Suprapubic skin (tissue), 4 donors: ENCODE results near the gene GMDS. TPM values are rescaled to one million over a fixed set of nuclear protein-coding genes. Genes with fewer than 3 reads are reported as not detected.
A peak's percentile ranks its signal among the peaks of the same experiment; 100 is the strongest.

Experiments
- DNase-seq, 2 donors: peaks; one replicate each; pipeline ENCODE4 v3.0.0-alpha.2; 2019; ENCODE audit warnings: low spot score in 2 of 2
- H3K27ac ChIP-seq: fragments of 200-600 bp; sonication (generic); one replicate; pipeline ENCODE4 v1.5.1; 2019
- H3K27me3 ChIP-seq: fragments of 200-600 bp; sonication (generic); one replicate; pipeline ENCODE4 v1.5.1; 2019
- H3K36me3 ChIP-seq: fragments of 200-600 bp; sonication (generic); one replicate; pipeline ENCODE4 v1.5.1; 2019
- H3K4me1 ChIP-seq: fragments of 200-600 bp; sonication (generic); one replicate; pipeline ENCODE4 v1.5.1; 2019
- H3K4me3 ChIP-seq: fragments of 200-600 bp; sonication (generic); one replicate; pipeline ENCODE4 v1.5.1; 2019; ENCODE audit warnings: mild to moderate bottlenecking
- H3K9me3 ChIP-seq: fragments of 200-600 bp; sonication (generic); one replicate; pipeline ENCODE4 v1.5.1; 2019
- CTCF ChIP-seq, 2 donors: fragments of 200-600 bp in 1 of 2; fragments of 450-650 bp in 1 of 2; sonication (generic) in 1 of 2; IDR thresholded peaks; one replicate each; pipeline ENCODE4 v1.5.1; 2016 to 2019; ENCODE audit warnings: antibody characterized with exemption in 2 of 2, mild to moderate bottlenecking in 1 of 2, moderate library complexity in 1 of 2
- EP300 ChIP-seq: sonication (generic); formaldehyde crosslinking; IDR thresholded peaks from one replicate; pipeline ENCODE4 v1.6.1; 2017; ENCODE audit warnings: antibody characterized with exemption
- POLR2A ChIP-seq, 2 donors: fragments of 450-650 bp; IDR thresholded peaks; one replicate each; pipeline ENCODE4 v1.6.1; 2017; ENCODE audit warnings: antibody characterized with exemption in 2 of 2, mild to moderate bottlenecking in 2 of 2, moderate library complexity in 2 of 2
- POLR2AphosphoS5 ChIP-seq, 3 donors: sonication (generic); formaldehyde crosslinking; IDR thresholded peaks; one replicate each; pipeline ENCODE4 v1.6.1; 2017; ENCODE audit warnings: antibody characterized with exemption in 3 of 3
- WGBS: methylation state at CpG from one replicate; pipeline ENCODE4 v1.1.5; 2018; 5-methylcytosine and 5-hydroxymethylcytosine counted together
- total RNA-seq, 4 donors: library from RNA; depleted of rRNA; stranded (reverse); fragments of >200 nt; gene quantifications; one replicate each; pipeline ENCODE4 v1.1.0, GENCODE V29; 2016

GMDS gene
- total RNA-seq, 4 donors from 2014 or later = 11.7 to 19.3 (median 13.2) TPM

GRCh38 chr6:1636272-1636825 lies 609.1 kb downstream of the GMDS start:
- DNase-seq = no peak
- WGBS = 91% methylated on average over 6 of the region's 9 CpGs
- TF ChIP-seq EP300 = no peak
- TF ChIP-seq POLR2AphosphoS5 (IDR thresholded peaks at IDR 0.05) = no peak
- no peak for TF ChIP-seq POLR2A (IDR thresholded peaks at IDR 0.05)
- no peak for TF ChIP-seq CTCF (IDR thresholded peaks at IDR 0.05)
- no peak overlapping the region for H3K27ac ChIP-seq
- no peaks in the 10 kb centered on the region for H3K36me3 ChIP-seq
- no peaks in the 10 kb centered on the region for H3K9me3 ChIP-seq
- H3K27me3 ChIP-seq = no peaks in the 10 kb centered on the region
- H3K4me1 ChIP-seq = peaks cover 5% of the 10 kb centered on the region
- no peak overlapping the region for H3K4me3 ChIP-seq

- Histone ChIP-seq H3K9me3 (no peaks in the 10 kb centered on the region), H3K27ac (no peak overlapping the region), H3K36me3 (no peaks in the 10 kb centered on the region), H3K27me3 (no peaks in the 10 kb centered on the region), H3K4me3 (no peak overlapping the region), H3K4me1 (no peaks in the 10 kb centered on the region)
- no peak for TF ChIP-seq POLR2AphosphoS5 (IDR thresholded peaks at IDR 0.05)
- no peak for TF ChIP-seq POLR2A (IDR thresholded peaks at IDR 0.05)
- TF ChIP-seq EP300 = no peak
- no peak for TF ChIP-seq CTCF (IDR thresholded peaks at IDR 0.05)
- peak in 1 of 2 donors; percentile 46 for DNase-seq
- WGBS = 80% methylated on average over 23 of the region's 23 CpGs
Measured at GRCh38 chr6:1635305-1636010, 609.9 kb downstream of the GMDS start.

GRCh38 chr6:1634081-1634480 lies 611.3 kb downstream of the GMDS start:
- Histone ChIP-seq H3K36me3 (no peaks in the 10 kb centered on the region), H3K27me3 (peaks cover 3% of the 10 kb centered on the region), H3K9me3 (no peaks in the 10 kb centered on the region), H3K4me1 (no peaks in the 10 kb centered on the region), H3K27ac (no peak overlapping the region), H3K4me3 (no peak overlapping the region)
- WGBS = 100% methylated on average over 4 of the region's 4 CpGs
- TF ChIP-seq CTCF (IDR thresholded peaks at IDR 0.05) = no peak
- TF ChIP-seq POLR2AphosphoS5 (IDR thresholded peaks at IDR 0.05) = no peak
- no peak for TF ChIP-seq POLR2A (IDR thresholded peaks at IDR 0.05)
- TF ChIP-seq EP300 = no peak
- DNase-seq = peak in 1 of 2 donors; percentile 25

GRCh38 chr6:1633366-1634021 lies 611.9 kb downstream of the GMDS start:
- Histone ChIP-seq H3K4me1 (no peaks in the 10 kb centered on the region), H3K9me3 (no peaks in the 10 kb centered on the region), H3K4me3 (no peak overlapping the region), H3K36me3 (no peaks in the 10 kb centered on the region), H3K27ac (no peak overlapping the region), H3K27me3 (peaks cover 8% of the 10 kb centered on the region)
- TF ChIP-seq POLR2A (IDR thresholded peaks at IDR 0.05) = no peak
- TF ChIP-seq CTCF (IDR thresholded peaks at IDR 0.05) = no peak
- TF ChIP-seq POLR2AphosphoS5 (IDR thresholded peaks at IDR 0.05) = no peak
- TF ChIP-seq EP300 = no peak
- DNase-seq = no peak
- WGBS = 95% methylated on average over 13 of the region's 16 CpGs

GRCh38 chr6:1631251-1631650 lies 614.2 kb downstream of the GMDS start:
- Histone ChIP-seq H3K4me3 (no peak overlapping the region), H3K27ac (no peak overlapping the region), H3K36me3 (no peaks in the 10 kb centered on the region), H3K9me3 (no peaks in the 10 kb centered on the region), H3K27me3 (peaks cover 29% of the 10 kb centered on the region), H3K4me1 (no peaks in the 10 kb centered on the region)
- WGBS = 95% methylated on average over 4 of the region's 4 CpGs
- DNase-seq = no peak
- TF ChIP-seq POLR2AphosphoS5 (IDR thresholded peaks at IDR 0.05) = no peak
- TF ChIP-seq POLR2A (IDR thresholded peaks at IDR 0.05) = no peak
- no peak for TF ChIP-seq CTCF (IDR thresholded peaks at IDR 0.05)
- no peak for TF ChIP-seq EP300
